Gastroesophageal sphincter (tissue), 3 donors: ENCODE data around the gene LINC01488.

ENCODE experiments used
- CTCF ChIP-seq, 4 experiments: fragments of 200-600 bp in 2 of 4; fragments of 450-650 bp in 2 of 4; sonication (generic) in 1 of 4; IDR thresholded peaks; one replicate each; pipeline ENCODE4 v1.5.1; 2017 to 2019; ENCODE audit warnings: antibody characterized with exemption in 4 of 4, mild to moderate bottlenecking in 2 of 4, moderate library complexity in 2 of 4
- EP300 ChIP-seq: sonication (generic); formaldehyde crosslinking; IDR thresholded peaks from one replicate; pipeline ENCODE4 v1.6.1; 2017; ENCODE audit warnings: antibody characterized with exemption, mild to moderate bottlenecking
- POLR2A ChIP-seq, 2 donors: fragments of 450-650 bp; IDR thresholded peaks; one replicate each; pipeline ENCODE4 v1.6.1; 2017; ENCODE audit warnings: antibody characterized with exemption in 2 of 2, mild to moderate bottlenecking in 2 of 2, moderate library complexity in 1 of 2
- POLR2AphosphoS5 ChIP-seq: sonication (generic); formaldehyde crosslinking; IDR thresholded peaks from one replicate; pipeline ENCODE4 v1.6.1; 2017; ENCODE audit warnings: antibody characterized with exemption

- TF ChIP-seq EP300 (no peak), CTCF (IDR thresholded peaks at IDR 0.05) (no peak), POLR2A (IDR thresholded peaks at IDR 0.05) (no peak), POLR2AphosphoS5 (no peak)
Measured at GRCh38 chr11:69452206-69452987, 29.1 kb upstream of the LINC01488 start.
